H1 (cell line): ENCODE measurements around the gene DAP. TPM values are rescaled to one million over a fixed set of nuclear protein-coding genes. Genes with fewer than 3 reads are reported as not detected.

Experiments used
- JUN ChIP-seq: IDR thresholded peaks from 2 replicates; pipeline ENCODE4 v1.6.1; 2011; ENCODE audit warnings: low read depth, mild to moderate bottlenecking, improper control_type of control experiment, low read length
- NANOG ChIP-seq: IDR thresholded peaks from 2 replicates; pipeline ENCODE4 v1.6.1; 2011; ENCODE audit warnings: low read length, low read depth, mild to moderate bottlenecking, inconsistent platforms; ENCODE audit not compliant: insufficient read depth, poor library complexity, severe bottlenecking
- SP2 ChIP-seq: IDR thresholded peaks from 2 replicates; pipeline ENCODE4 v1.6.1; 2012; ENCODE audit warnings: mild to moderate bottlenecking, low read length, inconsistent platforms
- SP4 ChIP-seq: IDR thresholded peaks from 2 replicates; pipeline ENCODE4 v1.6.1; 2012; ENCODE audit warnings: low read length, inconsistent platforms
- polyA plus RNA-seq, 7 experiments: library from polyadenylated mRNA; depleted of rRNA in 3 of 7; stranded (reverse) in 5 of 7; unstranded in 2 of 7; fragments of >200 nt in 5 of 7; fragments of 200-250 nt in 2 of 7; gene quantifications; 1 replicate in 5 of 7; 2 replicates in 1 of 7; 4 replicates in 1 of 7; pipeline versions ENCODE4 v1.2.1 to v1.2.3, GENCODE V29; 2011 to 2013; ENCODE audit warnings: missing spikeins in 2 of 7, mixed read lengths in 2 of 7
- total RNA-seq: library from RNA; stranded (reverse); fragmentation: NEBNext Ultra II Directional; extraction: Animal tissue kit (Norgen Biotek cat#: 25700); gene quantifications from 2 replicates; pipeline ENCODE4 v1.2.1, GENCODE V29; 2021

Gene DAP
- total and polyA plus RNA-seq, 2 of the 8 experiments (the other 6 are each of a cell fraction or from before 2014, with no cell fraction given) = 26.2 to 44.4 TPM

GRCh38 chr5:10676224-10676623, 84.8 kb downstream of the DAP start (continued):
- TF ChIP-seq SP2 (no peak), JUN (no peak), NANOG (no peak), SP4 (no peak)
- TF ChIP-seq, all 59 proteins: peak for 0
